MCF 10A (cell line): ENCODE results near the gene STARD9. TPM values are rescaled to one million over a fixed set of nuclear protein-coding genes. Genes with fewer than 3 reads are reported as not detected.

Source experiments
- BruUV-seq: library from RNA; stranded (reverse); fragments of 400-500 nt; replicated peaks from 2 replicates; lab custom pipeline; 2021; lab: Mats Ljungman, UMichigan
- CTCF ChIA-PET: fragments of 300-600 bp; sonication (Branson Sonifier 250); formaldehyde crosslinking; extraction: SDS; loops from one replicate; lab custom pipeline; 2021; ENCODE audit warnings: antibody characterized with exemption, inconsistent platforms; lab: Yijun Ruan, JAX
- POLR2A ChIA-PET: fragments of 300-600, 350-650 bp; sonication (Branson Sonifier 250); formaldehyde crosslinking; extraction: SDS; loops from one replicate; lab custom pipeline; 2020; ENCODE audit warnings: antibody characterized with exemption, inconsistent platforms; lab: Yijun Ruan, JAX
- DNase-seq: peaks from one replicate; pipeline ENCODE4 v3.0.0-alpha.2; 2018; ENCODE audit not compliant: unreplicated experiment
- H3K27ac Mint-ChIP-seq: one replicate; pipeline ENCODE4 v1.8.0; 2022; ENCODE audit warnings: mild to moderate bottlenecking, low read depth, mixed read lengths; ENCODE audit not compliant: unreplicated experiment
- H3K27me3 Mint-ChIP-seq: one replicate; pipeline ENCODE4 v1.8.0; 2022; ENCODE audit warnings: mixed read lengths; ENCODE audit not compliant: insufficient read depth, unreplicated experiment
- H3K36me3 Mint-ChIP-seq: one replicate; pipeline ENCODE4 v1.8.0; 2022; ENCODE audit warnings: mild to moderate bottlenecking, moderate library complexity, mixed read lengths; ENCODE audit not compliant: insufficient read depth, unreplicated experiment
- H3K4me1 Mint-ChIP-seq: one replicate; pipeline ENCODE4 v1.8.0; 2022; ENCODE audit warnings: mixed read lengths; ENCODE audit not compliant: insufficient read depth, unreplicated experiment
- H3K4me3 Mint-ChIP-seq: one replicate; pipeline ENCODE4 v1.8.0; 2022; ENCODE audit warnings: mild to moderate bottlenecking, moderate library complexity, mixed read lengths; ENCODE audit not compliant: unreplicated experiment
- H3K9me3 Mint-ChIP-seq: one replicate; pipeline ENCODE4 v1.8.0; 2022; ENCODE audit warnings: mixed read lengths; ENCODE audit not compliant: unreplicated experiment
- CTCF ChIP-seq: fragments of 200-600 bp; IDR thresholded peaks from one replicate; pipeline ENCODE4 v1.8.0; 2022; ENCODE audit warnings: antibody characterized with exemption, mild to moderate bottlenecking; ENCODE audit not compliant: unreplicated experiment
- intact Hi-C: fragments of 100-400 bp; cut with micrococcal nuclease; formaldehyde crosslinking; loops from 2 replicates; pipeline ENCODE4 v1.14.1; 2022
- total RNA-seq: library from RNA; stranded (reverse); gene quantifications from 2 replicates; pipeline ENCODE4 v1.2.3, GENCODE V29; 2022

Gene STARD9
- total RNA-seq, 1 experiment from 2014 or later = 2.0 TPM

GRCh38 chr15:42578984-42579537 lies 3.7 kb downstream of the STARD9 start:
- intact Hi-C loops = no loop called here
- Mint-ChIP-seq H3K27me3 (no peaks in the 10 kb centered on the region), H3K4me3 (no peak overlapping the region), H3K27ac (no peak overlapping the region), H3K9me3 (no peaks in the 10 kb centered on the region), H3K4me1 (peaks cover 13% of the 10 kb centered on the region), H3K36me3 (peaks cover 6% of the 10 kb centered on the region)
- POLR2A ChIA-PET = interaction anchor here (0.7 kb wide), 1 partner anchor 839 kb away, joined by 4 read pairs; no protein-coding TSS in a partner anchor
- no peak for TF ChIP-seq CTCF
- CTCF ChIA-PET = interaction anchor here (0.6 kb wide), 1 partner anchor 688 kb away, joined by 4 read pairs; no protein-coding TSS in a partner anchor
- DNase-seq = no peak
- BruUV-seq = no TSS peak

- no TSS peak for BruUV-seq
- no peaks in the 10 kb centered on the region for H3K9me3 Mint-ChIP-seq
- H3K4me1 Mint-ChIP-seq = peaks cover 11% of the 10 kb centered on the region
- ChIA-PET CTCF (interaction anchor here (0.6 to 1.9 kb wide), 4 partner anchors 38 to 91 kb away, joined by 3 to 9 read pairs (median 3); no protein-coding TSS in a partner anchor), POLR2A (interaction anchor here (0.6 to 1.6 kb wide), 4 partner anchors 33 to 336 kb away, joined by 3 to 12 read pairs (median 4); partner anchors contain the start of genes HAUS2 and LRRC57)
- H3K4me3 Mint-ChIP-seq = peak overlapping the region; percentile 73
- DNase-seq = peak; percentile 70
- intact Hi-C loops = no loop called here
- peak overlapping the region; percentile 5 for H3K27ac Mint-ChIP-seq
- no peak for TF ChIP-seq CTCF
- H3K27me3 Mint-ChIP-seq = no peaks in the 10 kb centered on the region
- H3K36me3 Mint-ChIP-seq = peaks cover 6% of the 10 kb centered on the region
These were observed 5.9 kb downstream of the STARD9 start for GRCh38 chr15:42581272-42581730.

- ChIA-PET CTCF (interaction anchor here (0.6 to 1.9 kb wide), 4 partner anchors 69 to 523 kb away, joined by 3 to 9 read pairs (median 4); no protein-coding TSS in a partner anchor), POLR2A (interaction anchor here (0.9 to 1.3 kb wide), 2 partner anchors 9 to 87 kb away, joined by 3 to 4 read pairs; no protein-coding TSS in a partner anchor)
- no peak overlapping the region for H3K4me3 Mint-ChIP-seq
- no peak for DNase-seq
- no peak for TF ChIP-seq CTCF
- peaks cover 6% of the 10 kb centered on the region for H3K36me3 Mint-ChIP-seq
- no peaks in the 10 kb centered on the region for H3K27me3 Mint-ChIP-seq
- no peaks in the 10 kb centered on the region for H3K9me3 Mint-ChIP-seq
- intact Hi-C loops = no loop called here
- peaks cover 6% of the 10 kb centered on the region for H3K4me1 Mint-ChIP-seq
- no TSS peak for BruUV-seq
- H3K27ac Mint-ChIP-seq = no peak overlapping the region
These were observed 7.4 kb downstream of the STARD9 start for GRCh38 chr15:42582569-42583375.
